Transverse colon (tissue), 3 donors: ENCODE data around the gene RPTOR.

ENCODE experiments used
- CTCF ChIP-seq, 5 experiments: fragments of 200-600 bp in 3 of 5; fragments of 450-650 bp in 2 of 5; sonication (generic) in 3 of 5; IDR thresholded peaks; 1 replicate in 2 of 5; 2 replicates in 3 of 5; pipeline ENCODE4 v1.5.1; 2016 to 2017; ENCODE audit warnings: antibody characterized with exemption in 5 of 5, inconsistent platforms in 3 of 5, mild to moderate bottlenecking in 2 of 5, moderate library complexity in 1 of 5
- POLR2A ChIP-seq: fragments of 450-650 bp; IDR thresholded peaks from one replicate; pipeline ENCODE4 v1.6.1; 2016; ENCODE audit warnings: antibody characterized with exemption, mild to moderate bottlenecking, moderate library complexity

GRCh38 chr17:80517641-80518040 lies 27.0 kb upstream of the RPTOR start:
- TF ChIP-seq CTCF (IDR thresholded peaks at IDR 0.05) (no peak), POLR2A (no peak)
